Activated naive CD4-positive, alpha-beta T cell treated with anti-CD3 and anti-CD28 coated beads, Interleukin-2, amount 50 U/mL, for 72 hours (primary cell): ENCODE measurements around the gene JADE1. TPM values are rescaled to one million over a fixed set of nuclear protein-coding genes. Genes with fewer than 3 reads are reported as not detected.

ENCODE experiments used
- ATAC-seq, 2 donors: fragments of 150-1000 bp; cut with Tn5 transposase; 2 replicates each; pipeline ENCODE4 v1.10.0; 2021; ENCODE audit warnings: mild to moderate bottlenecking in 2 of 2, moderate library complexity in 2 of 2
- DNase-seq, 2 donors: peaks; one replicate each; pipeline ENCODE4 v3.0.0; 2021 to 2022; ENCODE audit warnings: low spot score in 2 of 2
- H3K27ac Mint-ChIP-seq, 2 donors: one replicate each; pipeline ENCODE4 v1.8.0; 2022; ENCODE audit warnings: mild to moderate bottlenecking in 2 of 2, mixed read lengths in 2 of 2
- H3K36me3 Mint-ChIP-seq, 2 donors: one replicate each; pipeline ENCODE4 v1.8.0; 2022; ENCODE audit warnings: mixed read lengths in 2 of 2
- H3K9me3 Mint-ChIP-seq, 2 donors: one replicate each; pipeline ENCODE4 v1.8.0; 2022; ENCODE audit warnings: mixed read lengths in 2 of 2
- total RNA-seq, 2 donors: library from RNA; stranded (reverse); gene quantifications; one replicate each; pipeline ENCODE4 v1.2.3, GENCODE V29; 2022

Gene JADE1
- total RNA-seq, 2 donors from 2014 or later = 28.0 to 51.9 TPM

- DNase-seq = no peak
- H3K36me3 Mint-ChIP-seq = peaks cover 8 to 35% of the 10 kb centered on the region in 2 donors
- H3K9me3 Mint-ChIP-seq = peaks cover 0 to 3% of the 10 kb centered on the region in 2 donors
- ATAC-seq = no peak
- H3K27ac Mint-ChIP-seq = peak overlapping the region; percentile 29 to 92
Observed at GRCh38 chr4:128827296-128827695, 17.8 kb downstream of the JADE1 start.

GRCh38 chr4:128830906-128831503 lies 21.5 kb downstream of the JADE1 start:
- no peak for DNase-seq
- Mint-ChIP-seq H3K36me3 (peaks cover 8 to 35% of the 10 kb centered on the region in 2 donors), H3K27ac (peak overlapping the region in 1 of 2 donors; percentile 36), H3K9me3 (peaks cover 0 to 3% of the 10 kb centered on the region in 2 donors)
- no peak for ATAC-seq

DNA sequence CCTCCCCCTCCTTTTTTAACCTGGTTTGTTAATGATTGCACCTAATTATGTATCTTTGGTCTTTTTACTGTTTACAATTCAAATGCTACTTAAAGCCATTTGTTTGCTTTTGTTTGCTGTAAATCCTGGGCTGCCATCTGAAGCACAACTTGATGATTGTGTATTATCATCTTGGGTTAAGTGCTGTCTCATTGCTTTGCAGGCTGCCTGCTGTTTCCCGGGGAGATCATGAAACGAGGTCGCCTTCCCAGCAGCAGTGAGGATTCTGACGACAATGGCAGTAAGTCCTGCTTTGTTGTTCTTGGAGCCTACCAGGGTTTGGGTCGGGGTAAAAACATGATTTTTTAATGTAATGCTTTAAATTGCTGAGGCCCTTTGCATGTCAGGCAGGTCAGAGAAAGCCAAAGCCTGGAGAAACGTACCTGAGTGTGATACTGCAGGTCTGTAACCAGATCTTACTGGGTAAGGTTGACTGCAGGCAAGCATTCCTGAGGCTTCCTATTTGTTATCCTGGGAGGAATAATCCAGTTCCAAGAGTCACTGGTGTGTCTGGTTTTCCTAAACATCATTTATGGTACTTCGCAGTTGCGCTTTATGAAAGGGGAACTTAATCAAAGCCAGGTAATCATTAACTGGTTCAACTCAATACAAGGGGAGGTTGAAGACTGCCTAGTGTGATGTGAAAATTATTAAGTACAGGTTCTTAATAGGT lies 22.2 kb downstream of the JADE1 start:
- peak overlapping the region in 1 of 2 donors; percentile 36 for H3K27ac Mint-ChIP-seq
- H3K36me3 Mint-ChIP-seq = peaks cover 8 to 34% of the 10 kb centered on the region in 2 donors
- no peak for DNase-seq
- H3K9me3 Mint-ChIP-seq = peaks cover 0 to 3% of the 10 kb centered on the region in 2 donors
- no peak for ATAC-seq

DNA sequence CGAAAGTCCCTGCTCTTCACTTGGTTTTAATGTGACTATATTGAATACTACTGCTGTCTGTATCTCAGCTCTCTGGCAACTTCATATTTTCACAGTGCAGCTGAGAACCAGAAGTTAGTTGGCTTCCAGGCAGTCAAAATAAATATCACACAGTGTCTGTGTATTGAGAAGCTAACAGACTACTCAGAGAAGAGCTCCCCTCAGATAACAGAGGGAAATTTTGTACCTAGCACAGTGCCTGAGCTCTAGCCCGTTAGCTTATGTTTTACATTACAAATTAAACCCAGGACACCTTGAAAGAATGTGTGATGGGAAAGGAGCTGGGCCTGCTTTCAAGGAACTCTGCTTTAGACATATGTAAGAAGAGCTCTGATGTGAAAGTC lies 22.7 kb downstream of the JADE1 start:
- Mint-ChIP-seq H3K36me3 (peaks cover 3 to 28% of the 10 kb centered on the region in 2 donors), H3K9me3 (peaks cover 0 to 3% of the 10 kb centered on the region in 2 donors), H3K27ac (peak overlapping the region in 1 of 2 donors; percentile 88)
- DNase-seq (no peak), ATAC-seq (no peak)

DNA sequence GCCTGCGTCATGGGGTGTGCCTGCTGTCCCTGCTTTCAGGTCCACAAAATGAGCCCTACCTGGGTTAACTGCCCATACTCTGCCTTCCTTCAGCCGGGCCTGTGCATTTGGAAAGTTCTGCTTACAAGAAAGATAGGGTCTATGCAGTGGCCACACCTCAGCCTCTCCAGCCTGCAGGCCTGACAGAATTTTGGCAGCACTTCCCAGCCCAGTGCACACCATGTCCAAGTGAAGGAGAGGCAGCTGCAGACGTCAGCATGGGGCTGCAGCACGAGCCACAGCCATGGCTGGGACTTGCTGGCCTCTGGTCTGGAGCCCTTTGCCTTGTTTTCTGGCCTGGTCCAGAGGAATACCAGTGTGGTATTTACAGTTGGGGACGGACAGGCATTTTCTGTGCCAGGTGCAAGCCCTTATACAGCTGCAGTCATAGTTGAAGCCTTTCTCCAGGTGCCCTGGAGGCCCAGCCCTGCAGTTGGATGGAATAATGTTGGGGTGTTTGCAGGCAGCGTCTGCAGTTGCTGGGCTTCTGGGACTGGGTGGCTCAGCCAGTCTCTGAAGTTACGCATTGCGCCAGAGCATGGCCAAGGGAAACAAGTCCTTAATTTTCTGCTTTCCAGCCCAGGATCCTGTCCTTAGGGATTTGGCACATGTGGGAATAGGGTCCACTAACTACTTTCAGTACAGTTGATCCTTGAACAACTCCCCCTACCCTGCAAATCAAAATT lies 26.2 kb downstream of the JADE1 start:
- Mint-ChIP-seq H3K36me3 (peaks cover 0 to 17% of the 10 kb centered on the region in 2 donors), H3K9me3 (no peaks in the 10 kb centered on the region), H3K27ac (peak overlapping the region in 1 of 2 donors; percentile 29)
- ATAC-seq (no peak), DNase-seq (no peak)

- Mint-ChIP-seq H3K36me3 (peaks cover 7 to 16% of the 10 kb centered on the region in 2 donors), H3K27ac (peak overlapping the region in 1 of 2 donors; percentile 47)
Observed at GRCh38 chr4:128837198-128837597, 27.7 kb downstream of the JADE1 start.

GRCh38 chr4:128837679-128838078 lies 28.2 kb downstream of the JADE1 start:
- no peak for DNase-seq
- H3K27ac Mint-ChIP-seq = peak overlapping the region in 1 of 2 donors; percentile 47
- peaks cover 7 to 11% of the 10 kb centered on the region in 2 donors for H3K36me3 Mint-ChIP-seq
- no peaks in the 10 kb centered on the region for H3K9me3 Mint-ChIP-seq
- no peak for ATAC-seq

More at GRCh38 chr4:128837198-128837597, 27.7 kb downstream of the JADE1 start:
- ATAC-seq (no peak), DNase-seq (no peak)
- H3K9me3 Mint-ChIP-seq = no peaks in the 10 kb centered on the region

DNA sequence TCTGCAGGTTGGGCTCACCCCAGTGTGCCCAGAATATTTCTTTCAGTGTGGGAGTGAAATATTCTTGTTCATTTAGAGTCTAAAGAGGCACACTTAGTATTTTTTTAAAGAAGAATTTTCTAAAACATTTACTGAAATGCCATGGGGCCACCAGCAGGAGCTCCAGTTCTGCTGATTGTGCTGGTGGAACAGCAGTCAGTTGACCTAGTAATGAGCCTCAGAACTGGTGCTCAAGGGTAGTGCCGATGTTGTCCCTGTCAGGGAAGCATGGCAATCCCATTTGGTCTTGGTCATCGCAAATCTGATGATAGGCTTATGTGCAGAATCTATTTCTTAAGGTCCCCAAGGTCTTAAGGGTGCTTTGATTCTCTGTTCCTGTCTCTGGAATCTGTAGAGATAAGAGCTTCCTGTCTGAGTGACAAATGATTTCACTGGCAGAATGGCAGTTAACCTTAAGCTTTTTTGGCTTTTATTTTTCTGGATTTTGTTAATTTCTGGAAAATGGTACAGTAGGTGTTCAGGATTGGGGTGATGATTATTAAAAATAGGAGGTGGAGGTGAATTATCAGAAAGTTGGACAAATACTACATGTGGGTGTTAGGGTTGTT lies 31.3 kb downstream of the JADE1 start:
- Mint-ChIP-seq H3K27ac (peak overlapping the region; percentile 71 to 94), H3K36me3 (peaks cover 7 to 20% of the 10 kb centered on the region in 2 donors), H3K9me3 (no peaks in the 10 kb centered on the region)
- ATAC-seq = no peak
- no peak for DNase-seq

GRCh38 chr4:128841402-128841801 lies 31.9 kb downstream of the JADE1 start:
- no peaks in the 10 kb centered on the region for H3K9me3 Mint-ChIP-seq
- H3K27ac Mint-ChIP-seq = peak overlapping the region; percentile 71 to 94
- H3K36me3 Mint-ChIP-seq = peaks cover 10 to 23% of the 10 kb centered on the region in 2 donors
- DNase-seq (no peak), ATAC-seq (no peak)

- H3K27ac Mint-ChIP-seq = no peak overlapping the region
- H3K9me3 Mint-ChIP-seq = no peaks in the 10 kb centered on the region
- no peak for DNase-seq
- ATAC-seq = no peak
- peaks cover 31 to 48% of the 10 kb centered on the region in 2 donors for H3K36me3 Mint-ChIP-seq
Observed at GRCh38 chr4:128844931-128845330, 35.4 kb downstream of the JADE1 start.

DNA sequence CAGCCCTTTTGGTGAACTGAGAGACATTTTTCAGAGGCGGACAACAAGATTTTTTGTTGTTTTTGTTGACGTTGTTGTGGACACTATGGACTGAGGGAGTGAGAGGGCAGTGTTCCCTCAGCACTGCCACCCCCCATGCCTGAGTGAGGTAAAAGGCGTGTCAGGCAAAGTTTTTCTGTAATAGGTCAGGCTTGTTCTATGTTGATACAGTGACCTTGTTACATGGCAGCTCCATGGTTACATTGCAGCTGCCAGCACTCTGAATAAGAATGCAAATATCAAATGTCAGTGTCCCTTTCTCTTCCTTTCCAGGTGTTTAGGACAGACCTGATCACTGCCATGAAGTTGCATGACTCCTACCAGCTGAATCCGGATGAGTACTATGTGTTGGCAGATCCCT lies 36.6 kb downstream of the JADE1 start:
- no peak for ATAC-seq
- Mint-ChIP-seq H3K9me3 (no peaks in the 10 kb centered on the region), H3K36me3 (peaks cover 29 to 46% of the 10 kb centered on the region in 2 donors), H3K27ac (peak overlapping the region in 1 of 2 donors; percentile 64)
- DNase-seq = no peak

GRCh38 chr4:128847082-128847724 lies 37.7 kb downstream of the JADE1 start:
- no peaks in the 10 kb centered on the region for H3K9me3 Mint-ChIP-seq
- DNase-seq = no peak
- H3K36me3 Mint-ChIP-seq = peaks cover 24 to 44% of the 10 kb centered on the region in 2 donors
- peak in 1 of 2 donors; percentile 46 for ATAC-seq
- H3K27ac Mint-ChIP-seq = peak overlapping the region; percentile 64 to 89

DNA sequence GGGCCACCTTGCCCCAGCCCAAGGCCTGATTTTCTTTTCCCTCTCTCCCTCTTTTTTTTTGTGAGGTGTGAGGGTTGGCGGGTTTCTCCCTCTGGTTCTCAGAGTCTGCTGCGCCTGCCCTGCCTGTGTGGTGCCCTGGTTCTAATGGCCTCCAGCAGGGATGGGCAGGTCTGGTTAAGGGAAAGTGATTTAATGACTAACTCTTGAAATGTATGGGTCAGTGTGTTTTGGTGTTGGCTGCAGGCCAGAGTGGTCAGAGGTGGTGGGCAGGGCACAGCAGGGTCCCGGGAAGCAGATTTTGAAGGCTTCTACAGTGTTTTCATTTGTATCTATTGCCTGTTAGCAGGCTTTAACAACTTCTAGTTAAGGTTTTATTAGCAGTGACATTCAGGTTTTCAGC lies 39.0 kb downstream of the JADE1 start:
- H3K9me3 Mint-ChIP-seq = no peaks in the 10 kb centered on the region
- ATAC-seq (no peak), DNase-seq (no peak)
- H3K27ac Mint-ChIP-seq = peak overlapping the region in 1 of 2 donors; percentile 91
- peaks cover 24 to 50% of the 10 kb centered on the region in 2 donors for H3K36me3 Mint-ChIP-seq

GRCh38 chr4:128850252-128850651 lies 40.8 kb downstream of the JADE1 start:
- no peak for DNase-seq
- Mint-ChIP-seq H3K36me3 (peaks cover 24 to 55% of the 10 kb centered on the region in 2 donors), H3K27ac (peak overlapping the region in 1 of 2 donors; percentile 15), H3K9me3 (no peaks in the 10 kb centered on the region)
- no peak for ATAC-seq

GRCh38 chr4:128853741-128854140 lies 44.2 kb downstream of the JADE1 start:
- Mint-ChIP-seq H3K9me3 (no peaks in the 10 kb centered on the region), H3K36me3 (peaks cover 19 to 40% of the 10 kb centered on the region in 2 donors), H3K27ac (peak overlapping the region in 1 of 2 donors; percentile 69)
- no peak for ATAC-seq
- no peak for DNase-seq

DNA sequence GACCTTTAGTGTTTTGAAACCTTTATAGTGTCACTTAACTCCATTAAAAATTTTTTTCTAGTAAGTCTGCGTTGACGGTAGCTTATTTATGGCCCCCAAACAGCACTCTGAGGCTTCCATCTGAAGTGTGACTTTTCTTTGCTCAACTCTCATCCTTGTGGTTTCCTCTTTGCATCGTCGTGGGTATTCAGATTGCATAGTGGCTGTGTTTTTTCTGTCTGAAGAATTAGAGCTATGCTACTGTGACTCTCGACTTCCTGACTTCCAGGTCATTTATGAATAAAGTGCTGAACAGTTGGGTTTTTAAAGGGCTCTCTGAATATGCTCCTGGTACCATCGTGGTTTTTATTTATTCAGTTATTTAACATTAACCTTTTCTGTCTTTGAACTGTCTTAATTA lies 44.9 kb downstream of the JADE1 start:
- Mint-ChIP-seq H3K36me3 (peaks cover 21 to 41% of the 10 kb centered on the region in 2 donors), H3K9me3 (no peaks in the 10 kb centered on the region), H3K27ac (peak overlapping the region; percentile 69 to 88)
- DNase-seq (no peak), ATAC-seq (peak; percentile 80 to 83)
